ENCODE measurements around the gene AP1G1. TPM values are rescaled to one million over a fixed set of nuclear protein-coding genes. Genes with fewer than 3 reads are reported as not detected.

The AP1G1 gene
- total and polyA plus RNA-seq, 2 of the 8 experiments (the other 6 are each of a cell fraction or from before 2014, with no cell fraction given), result 43.9 to 68.4 TPM

- no peak overlapping the region for H2BK120ac ChIP-seq (replicated peaks; ENCODE audit: low read depth, low read length)
- H3K36me3 ChIP-seq (ENCODE audit: control insufficient read depth in 2 of 4, insufficient read depth in 4 of 4, low read length in 3 of 4), result peaks cover 0 to 4% (median 0%) of the 10 kb centered on the region in 4 experiments; a peak in 1 of 8 replicates
- no peaks in the 10 kb centered on the region for H4K20me1 ChIP-seq (replicated peaks in 1 of 2; ENCODE audit: control insufficient read depth in 1 of 2, insufficient read depth in 2 of 2, low read length in 2 of 2)
- H3K4ac ChIP-seq (replicated peaks; ENCODE audit: insufficient read length, low read depth, low read length), result no peak overlapping the region
- 55% methylated on average over 5 of the region's 7 CpGs; no CpG with 5 or more reads in 1 of the 2 experiments for WGBS, 2 experiments (ENCODE audit: extremely low coverage in 1 of 2, insufficient coverage in 1 of 2, insufficient read length in 1 of 2, insufficient replicate concordance in 2 of 2, low coverage in 1 of 2, low lambda C conversion rate in 2 of 2, missing lambda C conversion rate in 1 of 2)
- H3K23ac ChIP-seq (ENCODE audit: insufficient read length), result no peak overlapping the region
- H3K18ac ChIP-seq (ENCODE audit: extremely low read depth, low read length), result peak overlapping the region; percentile 4; the same call in 1 of the 2 replicates
- H3K9me3 ChIP-seq (ENCODE audit: insufficient read depth in 2 of 2, low read depth in 1 of 2, low read length in 1 of 2), result no peaks in the 10 kb centered on the region
- 0 out of 7 replicates have a peak overlapping the region, but pooled peaks of 1 of the 4 experiments have one; percentile 13 for H3K9ac ChIP-seq (replicated peaks in 1 of 4; ENCODE audit: extremely low read depth in 1 of 4, low read depth in 3 of 4, low read length in 3 of 4)
- H4K8ac ChIP-seq (ENCODE audit: extremely low read depth, insufficient read depth, low read length), result no peak overlapping the region
- H3K79me1 ChIP-seq (ENCODE audit: low read depth, low read length), result peaks cover 2% of the 10 kb centered on the region; the same call in 1 of the 2 replicates
- peak overlapping the region; percentile 77; the same call in 1 of the 2 replicates for H2BK5ac ChIP-seq (ENCODE audit: low read depth, low read length)
- peak overlapping the region; percentile 67; the same call in 1 of the 2 replicates for H2BK20ac ChIP-seq (ENCODE audit: low read length)
- H2BK15ac ChIP-seq (ENCODE audit: low read length), result no peak overlapping the region
- FAIRE-seq (no peak), DNase-seq (ENCODE audit: low read depth in 1 of 2, low spot score in 2 of 2) (peak in 1 of 2 experiments; percentile 21)
- POLR2A ChIA-PET (ENCODE audit: partially characterized antibody), result interaction anchor here (1.0 to 2.4 kb wide), 6 partner anchors 14 to 188 kb away, joined by 3 to 21 read pairs (median 4); partner anchors contain the start of genes AP1G1 and IST1
- peaks cover 0 to 39% of the 10 kb centered on the region in 2 experiments; a peak in 2 of 4 replicates for H3K79me2 ChIP-seq (ENCODE audit: control insufficient read depth in 1 of 2, insufficient read depth in 2 of 2, low read length in 2 of 2)
- no peaks in the 10 kb centered on the region for H3K23me2 ChIP-seq (ENCODE audit: low read depth, low read length)
- H3K14ac ChIP-seq (ENCODE audit: insufficient read length), result no peak overlapping the region
- peaks cover 3 to 21% (median 13%) of the 10 kb centered on the region in 4 experiments; a peak in 5 of 7 replicates for H3K4me1 ChIP-seq (replicated peaks in 1 of 4; ENCODE audit: control insufficient read depth in 3 of 4, insufficient read depth in 4 of 4, low read length in 3 of 4)
- no peak overlapping the region for H2BK12ac ChIP-seq (ENCODE audit: low read depth, low read length)
- CTCF ChIA-PET (ENCODE audit: partially characterized antibody), result interaction anchor here (0.6 to 1.5 kb wide), 3 partner anchors 11 to 93 kb away, joined by 3 read pairs; no protein-coding TSS in a partner anchor
- H3K4me3 ChIP-seq (ENCODE audit: extremely low read depth in 1 of 4, insufficient read depth in 2 of 4, low read depth in 3 of 4, low read length in 4 of 4), result peak overlapping the region in 1 of 4 experiments; percentile 16; a peak in 1 of 8 replicates
- peak overlapping the region in 1 of 2 experiments; percentile 28; a peak in 2 of 4 replicates for H3K4me2 ChIP-seq (ENCODE audit: insufficient read depth in 1 of 2, low read depth in 2 of 2, low read length in 2 of 2)
- no peak overlapping the region for H4K91ac ChIP-seq (replicated peaks; ENCODE audit: insufficient read length, low read length)
- H3K27me3 ChIP-seq (replicated peaks in 1 of 4; ENCODE audit: control insufficient read depth in 3 of 4, extremely low read depth in 1 of 4, insufficient read depth in 3 of 4, low read length in 3 of 4), result no peaks in the 10 kb centered on the region
- no peak overlapping the region for H2AK5ac ChIP-seq (ENCODE audit: low read depth, low read length)
- H3K27ac ChIP-seq (ENCODE audit: low read depth, low read length), result peak overlapping the region; percentile 77
- no peak overlapping the region for H3K56ac ChIP-seq (replicated peaks; ENCODE audit: insufficient read length, low read depth, low read length)
- no peak overlapping the region for H2AFZ ChIP-seq (ENCODE audit: low read length)
- no peak overlapping the region for H4K5ac ChIP-seq (ENCODE audit: insufficient read length, low read depth, low read length)
- peak; percentile 82 for TF ChIP-seq POU5F1 (IDR thresholded peaks at IDR 0.05; ENCODE audit: low read depth, low read length)
- no peak for TF ChIP-seq RNF2 (IDR thresholded peaks at IDR 0.05; ENCODE audit: borderline replicate concordance, low read depth, low read length, missing control alignments, poor library complexity, severe bottlenecking)
- peak in 1 of 2 experiments; percentile 51; a peak in 1 of 4 replicates for TF ChIP-seq HDAC2 (IDR thresholded peaks at IDR 0.05; ENCODE audit: borderline replicate concordance in 1 of 2, low read depth in 2 of 2, low read length in 2 of 2)
- 0 out of 2 replicates have a peak, but pooled peaks have one; percentile 40 for TF ChIP-seq TCF12 (IDR thresholded peaks at IDR 0.05; ENCODE audit: low read depth, low read length)
- peak; percentile 6 for TF ChIP-seq KDM4A (IDR thresholded peaks at IDR 0.05; ENCODE audit: low read depth, low read length, severe bottlenecking)
- no peak for TF ChIP-seq CHD1 (IDR thresholded peaks at IDR 0.05; ENCODE audit: low read depth, low read length)
- no peak for TF ChIP-seq KDM5A (IDR thresholded peaks at IDR 0.05; ENCODE audit: low read length)
- TF ChIP-seq ATF3 (IDR thresholded peaks at IDR 0.05; ENCODE audit: insufficient read depth, low read depth, low read length), result no peak
- no peak for TF ChIP-seq USF2 (IDR thresholded peaks at IDR 0.05; ENCODE audit: low read length)
- no peak for TF ChIP-seq SP4 (IDR thresholded peaks at IDR 0.05; ENCODE audit: low read length)
Measured at GRCh38 chr16:71707199-71707598, 101.4 kb downstream of the AP1G1 start.
